Activated CD4-positive, alpha-beta T cell treated with anti-CD3 and anti-CD28 coated beads, Interleukin-2, amount 50 U/mL, for 4 hours (primary cell): ENCODE results near the gene EID2.

ENCODE experiments used
- DNase-seq, 2 experiments: peaks; one replicate each; pipeline ENCODE4 v3.0.0-alpha.2; 2020

Gene EID2

DNA sequence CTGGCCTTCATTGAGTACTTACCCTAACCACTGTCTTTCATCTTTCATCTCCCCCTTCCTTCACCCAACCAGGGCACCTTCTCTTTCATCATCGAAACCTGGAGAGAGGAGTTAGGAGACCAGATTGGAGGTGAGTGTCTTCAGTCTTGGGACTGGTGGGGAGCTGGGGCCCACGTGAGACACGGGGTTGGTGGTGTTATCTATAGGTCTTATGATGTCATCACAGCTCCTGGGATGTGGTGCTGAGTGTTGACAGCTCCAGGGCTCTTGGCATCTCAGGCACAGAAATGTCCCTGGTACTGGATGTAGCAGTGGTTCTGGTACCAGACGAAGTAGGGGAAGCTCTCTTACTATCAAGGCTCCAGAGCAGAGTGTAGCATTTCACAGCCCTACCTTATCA, 39.4 kb downstream of the EID2 start:
- no peak for DNase-seq

DNA sequence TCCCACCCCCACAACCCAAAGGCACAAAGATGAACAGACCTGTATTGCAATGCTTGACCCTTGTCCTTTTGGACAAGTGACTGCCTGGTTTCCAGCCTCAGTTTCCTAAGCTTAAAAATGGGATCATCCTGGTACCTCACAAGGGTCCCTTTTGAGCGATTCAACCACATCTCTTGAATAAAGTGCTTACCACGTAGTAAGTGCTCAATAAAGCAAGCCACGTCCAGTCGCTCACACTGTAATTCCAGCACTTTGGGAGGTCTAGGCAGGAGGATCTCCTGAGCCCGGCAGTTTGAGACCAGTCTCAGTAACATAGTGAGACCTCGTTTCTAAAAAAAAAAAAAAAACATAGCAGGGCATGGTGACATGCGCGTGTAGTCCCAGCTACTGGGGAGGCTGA, 40.0 kb downstream of the EID2 start:
- no peak for DNase-seq

DNA sequence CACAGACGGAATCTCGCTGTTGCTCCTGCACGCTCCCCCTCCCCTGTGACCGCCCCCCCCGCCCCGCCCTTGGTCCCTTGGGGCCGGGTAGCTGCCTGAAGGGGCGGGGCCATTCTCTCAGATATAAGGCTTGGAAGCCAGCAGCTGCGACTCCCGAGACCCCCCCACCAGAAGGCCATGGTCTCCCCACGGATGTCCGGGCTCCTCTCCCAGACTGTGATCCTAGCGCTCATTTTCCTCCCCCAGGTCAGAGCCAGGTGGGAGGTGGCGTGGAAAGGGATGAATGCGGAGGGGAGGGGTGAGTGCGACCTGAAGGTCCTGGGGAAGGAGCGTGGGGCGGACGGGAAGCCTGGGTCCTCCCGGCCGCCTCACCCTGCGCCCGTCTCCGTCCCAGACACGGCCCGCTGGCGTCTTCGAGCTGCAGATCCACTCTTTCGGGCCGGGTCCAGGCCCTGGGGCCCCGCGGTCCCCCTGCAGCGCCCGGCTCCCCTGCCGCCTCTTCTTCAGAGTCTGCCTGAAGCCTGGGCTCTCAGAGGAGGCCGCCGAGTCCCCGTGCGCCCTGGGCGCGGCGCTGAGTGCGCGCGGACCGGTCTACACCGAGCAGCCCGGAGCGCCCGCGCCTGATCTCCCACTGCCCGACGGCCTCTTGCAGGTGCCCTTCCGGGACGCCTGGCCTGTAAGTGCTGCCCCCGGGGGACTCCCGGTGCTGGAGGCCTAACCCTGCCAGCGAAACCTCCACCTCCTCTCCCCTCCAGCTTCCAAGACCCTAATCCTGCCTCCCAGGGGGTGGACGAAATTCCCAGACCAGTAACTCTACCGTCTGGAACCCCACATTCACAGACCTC, 40.9 kb downstream of the EID2 start, which contains the start of gene DLL3:
DLL3 (plus strand) TSS at position 150 of the 845 bp plus-strand sequence; CDS start at position 178, 28 bp downstream.
- DNase-seq = no peak

DNA sequence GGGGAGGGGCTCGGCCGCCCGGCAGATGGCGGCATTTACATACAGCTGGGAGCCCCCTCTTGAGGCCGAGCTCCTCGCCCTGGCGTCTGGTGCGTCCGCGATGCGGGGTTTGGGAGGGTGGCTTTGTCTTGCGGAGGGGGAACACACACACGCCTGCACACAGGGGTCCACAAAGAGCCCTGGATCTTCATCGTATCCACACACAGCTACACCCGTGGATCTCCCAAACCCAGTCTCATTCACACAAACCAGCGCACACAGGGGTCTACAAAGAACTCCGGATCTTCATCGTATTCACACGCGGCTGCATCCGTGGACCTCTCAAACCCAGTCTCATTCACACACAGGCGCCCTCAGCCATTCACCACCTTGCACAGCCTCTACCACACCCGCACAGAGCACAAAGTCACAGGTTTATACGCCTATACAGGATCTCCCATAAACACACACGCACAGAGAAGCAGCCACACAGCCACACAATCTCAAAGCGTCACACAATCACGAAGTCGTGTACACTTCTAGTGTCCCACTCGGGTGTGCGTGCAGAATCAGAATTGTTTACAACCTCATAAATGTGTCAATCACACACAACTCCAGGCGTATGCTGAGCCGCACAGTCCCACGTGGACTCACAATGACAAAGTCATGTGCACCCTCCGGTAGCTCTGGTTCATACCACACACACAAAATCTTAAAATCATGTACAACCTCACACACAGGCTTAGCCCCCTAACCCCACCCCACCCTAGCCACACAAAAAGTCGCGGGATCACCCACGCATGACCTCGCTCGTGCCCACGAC, 41.8 kb downstream of the EID2 start:
- no peak for DNase-seq

DNA sequence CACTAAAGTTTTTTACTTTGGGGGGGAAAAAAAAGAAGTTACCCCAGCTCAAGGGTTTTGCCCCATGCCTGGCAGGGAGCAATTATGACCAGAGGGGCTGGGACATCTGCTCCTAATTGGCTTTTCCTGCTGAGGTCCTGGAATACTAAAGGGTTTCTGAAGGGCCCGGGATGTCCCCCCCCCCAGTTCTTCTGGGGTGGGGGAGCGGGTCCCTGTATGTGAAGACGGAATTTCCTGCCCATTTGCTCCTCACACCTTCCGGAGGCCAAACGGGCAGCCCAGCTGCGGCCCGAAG, 42.3 kb downstream of the EID2 start:
- no peak for DNase-seq

DNA sequence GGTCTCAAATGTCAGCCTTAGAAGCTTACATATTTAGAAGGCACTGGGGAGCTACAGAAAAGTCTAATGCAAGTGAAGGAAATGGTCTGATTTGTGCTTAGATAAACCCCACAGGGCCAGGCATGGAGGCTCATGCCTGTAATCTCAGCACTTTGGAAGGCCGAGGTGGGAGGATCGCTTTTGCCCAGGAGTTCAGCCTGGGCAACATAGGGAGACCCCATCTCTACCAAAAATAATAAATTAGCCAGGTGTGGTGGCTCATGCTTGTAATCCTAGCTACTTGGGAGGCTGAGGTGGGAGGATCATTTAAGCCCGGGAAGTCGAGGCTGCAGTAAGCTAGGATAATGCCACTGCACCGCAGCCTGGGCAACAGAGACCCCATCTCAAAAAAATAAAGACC, 43.9 kb downstream of the EID2 start:
- DNase-seq = no peak

DNA sequence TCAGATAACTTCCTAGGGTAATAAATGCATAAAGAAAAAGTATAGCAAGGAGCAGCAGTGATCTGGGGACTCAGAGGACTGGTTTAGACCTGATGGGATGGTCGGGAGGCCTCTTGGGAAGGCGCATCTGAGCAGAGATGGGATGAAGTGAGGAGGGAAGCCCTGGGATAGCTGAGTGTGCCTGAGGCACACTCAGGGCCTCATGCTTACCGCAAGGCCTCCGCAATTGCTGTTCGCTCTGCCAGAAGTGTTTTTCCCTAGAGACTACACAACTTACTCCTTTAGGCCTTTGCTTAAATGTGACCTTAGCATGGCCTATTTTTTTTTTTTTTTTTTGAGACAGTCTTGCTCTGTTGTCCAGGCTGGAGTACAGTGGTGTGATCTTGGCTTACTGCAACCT, 45.3 kb downstream of the EID2 start:
- no peak for DNase-seq

DNA sequence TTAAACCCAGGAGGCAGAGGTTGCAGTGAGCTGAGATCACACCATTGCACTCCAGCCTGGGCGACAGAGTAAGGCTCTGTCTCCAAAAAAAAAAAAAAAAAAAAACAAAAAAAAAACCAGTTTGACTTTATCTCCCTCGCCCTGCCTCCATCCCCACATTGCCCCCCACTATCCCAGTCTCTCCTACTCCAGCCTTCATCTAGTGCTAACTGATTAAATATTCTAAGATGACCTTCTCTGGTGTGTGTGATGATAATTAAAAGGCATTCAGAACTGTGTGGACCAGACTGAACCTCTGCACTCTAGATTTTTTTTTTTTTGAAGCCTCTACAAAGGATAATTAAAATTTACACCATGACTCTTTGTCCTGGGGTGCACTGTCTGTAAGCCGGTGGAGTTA, 47.2 kb downstream of the EID2 start:
- no peak for DNase-seq

DNA sequence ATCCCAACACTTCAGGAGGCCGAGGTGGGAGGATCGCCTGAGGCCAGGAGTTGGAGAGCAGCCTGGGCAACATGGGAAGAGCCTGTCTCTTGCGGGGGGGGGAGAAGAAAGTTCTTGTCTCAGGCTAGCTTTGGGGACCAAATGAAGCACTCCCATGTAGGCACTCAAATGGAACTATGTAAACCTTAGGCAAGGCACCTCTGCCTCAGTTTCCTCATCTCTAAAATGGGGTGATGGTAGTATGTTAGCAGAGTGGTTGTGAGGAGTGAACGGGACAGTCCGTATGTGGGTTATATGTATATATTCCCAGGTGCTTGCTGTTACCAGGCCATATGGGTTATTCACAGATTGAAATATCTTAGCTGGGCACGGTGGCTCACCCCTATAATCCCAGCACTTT, 47.7 kb downstream of the EID2 start:
- DNase-seq = no peak

DNA sequence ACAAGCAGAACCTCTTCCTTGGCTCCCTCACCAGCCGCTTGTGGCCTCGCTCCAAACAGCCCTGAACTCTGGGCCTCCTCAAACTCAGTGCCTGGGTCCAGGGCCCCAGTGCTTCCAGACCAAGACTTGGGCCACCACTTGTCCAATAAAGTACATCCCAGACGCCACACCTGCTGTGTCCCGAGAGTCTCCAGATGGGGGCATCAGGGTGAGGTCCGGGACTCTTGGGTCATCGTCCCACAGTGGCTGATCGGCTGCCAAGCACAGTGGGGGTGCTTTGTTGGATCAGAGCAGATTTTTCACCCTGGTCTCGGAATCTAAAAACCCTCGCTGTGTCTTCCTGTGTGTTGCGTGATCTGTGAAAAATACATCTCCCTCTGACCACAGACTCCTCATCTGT, 50.2 kb downstream of the EID2 start:
- no peak for DNase-seq
